Umbilical cord (tissue), 2 donors: ENCODE results near the gene RFLNA. TPM values are rescaled to one million over a fixed set of nuclear protein-coding genes. Genes with fewer than 3 reads are reported as not detected.

Experiments used
- DNase-seq: peaks from one replicate; pipeline ENCODE4 v3.0.0-alpha.2; 2015; ENCODE audit warnings: low spot score
- total RNA-seq: library from RNA; depleted of rRNA; stranded (reverse); fragments of >200 nt; gene quantifications from one replicate; pipeline ENCODE4 v1.2.3, GENCODE V29; 2014; ENCODE audit warnings: low replicate concordance; ENCODE audit not compliant: insufficient read depth

Gene RFLNA
- total RNA-seq, 1 donor from 2014 or later: 7.2 TPM

DNA sequence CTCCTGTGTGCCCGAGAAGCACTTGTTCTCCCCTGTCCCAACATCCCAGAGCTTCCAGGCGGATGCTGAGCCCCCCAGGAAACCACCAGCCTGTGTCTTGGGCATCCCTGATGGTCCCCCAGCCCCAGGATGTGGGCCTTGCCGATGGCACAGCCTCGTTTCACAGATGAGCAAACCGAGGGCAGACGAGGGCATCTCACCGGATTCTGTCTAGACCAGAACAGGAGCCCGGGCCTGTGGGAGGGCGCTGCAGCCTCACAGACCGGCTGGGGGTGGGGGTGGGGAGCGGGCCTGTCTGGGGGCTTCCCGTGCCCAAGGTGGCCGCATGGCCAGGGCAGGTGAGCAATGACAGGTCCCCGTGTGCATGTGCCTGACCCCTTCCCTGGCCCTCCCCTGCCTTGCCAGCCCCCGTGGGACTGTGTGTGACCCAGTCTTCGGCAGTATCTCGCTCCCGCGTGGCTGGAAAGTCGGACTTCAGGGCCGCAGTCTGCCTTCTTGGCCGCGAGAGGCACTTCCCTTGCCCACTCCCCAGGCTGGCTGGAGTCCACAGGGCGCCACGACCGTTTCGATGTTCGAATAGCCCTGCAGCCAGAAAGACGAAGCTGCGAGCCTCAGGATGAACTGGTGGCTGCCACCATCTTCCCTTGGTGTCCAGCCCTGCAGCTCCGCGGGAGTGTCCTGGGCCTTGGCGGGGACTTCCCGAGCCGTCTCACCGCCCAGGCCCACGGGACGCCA is 8.9 kb downstream of the RFLNA start:
- no peak for DNase-seq

DNA sequence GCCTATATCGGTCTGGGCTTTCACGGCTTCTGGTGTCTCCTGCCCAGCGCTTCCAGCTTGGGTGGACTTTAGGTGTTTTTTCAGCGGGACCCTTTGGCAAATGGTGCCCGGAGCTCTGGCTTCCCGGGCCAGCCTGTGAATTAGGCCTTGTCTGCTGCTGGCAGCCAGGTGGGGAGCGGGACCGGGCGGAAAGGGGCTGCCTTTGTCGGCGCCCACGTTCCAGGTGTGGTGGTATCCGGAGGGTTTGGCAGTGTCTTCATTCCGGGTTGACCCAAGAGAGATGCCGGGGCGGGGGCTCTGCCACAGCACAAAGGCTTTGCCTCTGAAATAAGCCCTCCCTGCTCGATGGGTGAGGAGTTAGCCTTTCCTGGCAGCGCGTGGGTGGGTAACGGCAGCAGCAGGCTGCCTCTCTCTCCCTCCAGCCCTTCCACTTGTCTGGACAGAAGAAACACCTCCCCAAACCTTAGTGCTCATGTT is 9.5 kb downstream of the RFLNA start:
- no peak for DNase-seq

DNA sequence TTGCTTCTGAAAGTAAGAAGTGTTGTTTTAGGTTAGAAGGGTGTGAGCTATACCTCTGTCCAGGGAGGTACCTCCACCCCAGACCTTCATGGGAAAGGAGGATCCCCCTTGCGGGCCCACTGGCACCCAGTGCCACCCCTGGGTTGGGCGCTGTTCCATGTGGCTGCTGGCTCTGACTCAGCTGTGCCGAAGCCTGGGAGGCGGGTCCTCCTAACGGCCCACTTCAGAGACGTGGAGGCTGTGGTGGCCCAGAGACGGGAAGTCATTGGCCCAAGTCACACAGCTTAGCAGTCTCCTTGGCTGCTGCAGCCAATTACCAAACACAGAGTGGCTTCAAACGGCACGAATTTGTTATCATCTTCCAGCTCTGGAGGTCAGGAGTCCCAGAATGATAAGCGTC is 10.2 kb downstream of the RFLNA start:
- no peak for DNase-seq

DNA sequence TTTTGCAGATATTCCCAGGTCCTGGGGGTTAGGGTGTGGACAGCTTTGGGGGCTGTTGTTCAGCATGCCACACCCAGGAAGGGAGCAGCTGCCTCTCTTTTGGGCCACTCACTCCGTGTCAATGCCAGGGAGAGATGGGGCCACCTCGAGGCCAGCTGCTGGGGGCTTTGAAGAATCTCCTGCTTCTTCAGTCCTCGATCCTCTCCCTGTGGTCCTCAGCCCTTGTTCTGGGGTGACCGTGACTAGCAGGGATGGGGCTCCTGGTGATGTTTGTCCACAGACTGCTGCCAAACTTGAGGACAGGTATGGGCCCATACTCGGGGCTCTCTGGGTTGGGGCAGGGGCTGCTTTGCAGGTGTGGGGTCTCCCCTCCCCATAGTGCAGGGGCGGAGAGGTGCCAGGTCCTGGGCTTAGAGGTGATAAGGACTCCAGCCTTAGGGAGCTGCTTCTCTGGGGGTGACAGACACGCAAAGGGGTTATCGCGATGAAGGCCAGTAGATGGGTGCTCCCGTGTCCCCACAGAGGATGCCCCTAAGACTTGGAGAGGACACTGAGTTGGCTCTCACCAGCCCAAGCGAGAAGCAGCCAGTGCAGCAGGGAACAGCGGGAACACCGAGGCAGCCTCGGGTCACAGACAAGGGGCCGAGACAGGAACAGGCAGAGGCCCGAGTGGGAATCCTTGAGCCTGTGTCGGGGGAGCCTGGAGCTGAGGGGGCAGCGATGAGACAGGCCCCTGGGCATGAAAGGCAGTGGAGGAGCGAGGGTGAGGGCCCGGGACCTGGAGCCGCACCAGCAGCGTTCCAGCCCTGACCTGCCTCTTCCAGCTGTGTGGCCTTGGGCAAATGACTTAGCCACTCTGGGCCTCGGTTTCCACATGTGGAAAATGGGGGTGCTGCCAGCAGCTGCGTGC is 11.1 kb downstream of the RFLNA start:
- no peak for DNase-seq

DNA sequence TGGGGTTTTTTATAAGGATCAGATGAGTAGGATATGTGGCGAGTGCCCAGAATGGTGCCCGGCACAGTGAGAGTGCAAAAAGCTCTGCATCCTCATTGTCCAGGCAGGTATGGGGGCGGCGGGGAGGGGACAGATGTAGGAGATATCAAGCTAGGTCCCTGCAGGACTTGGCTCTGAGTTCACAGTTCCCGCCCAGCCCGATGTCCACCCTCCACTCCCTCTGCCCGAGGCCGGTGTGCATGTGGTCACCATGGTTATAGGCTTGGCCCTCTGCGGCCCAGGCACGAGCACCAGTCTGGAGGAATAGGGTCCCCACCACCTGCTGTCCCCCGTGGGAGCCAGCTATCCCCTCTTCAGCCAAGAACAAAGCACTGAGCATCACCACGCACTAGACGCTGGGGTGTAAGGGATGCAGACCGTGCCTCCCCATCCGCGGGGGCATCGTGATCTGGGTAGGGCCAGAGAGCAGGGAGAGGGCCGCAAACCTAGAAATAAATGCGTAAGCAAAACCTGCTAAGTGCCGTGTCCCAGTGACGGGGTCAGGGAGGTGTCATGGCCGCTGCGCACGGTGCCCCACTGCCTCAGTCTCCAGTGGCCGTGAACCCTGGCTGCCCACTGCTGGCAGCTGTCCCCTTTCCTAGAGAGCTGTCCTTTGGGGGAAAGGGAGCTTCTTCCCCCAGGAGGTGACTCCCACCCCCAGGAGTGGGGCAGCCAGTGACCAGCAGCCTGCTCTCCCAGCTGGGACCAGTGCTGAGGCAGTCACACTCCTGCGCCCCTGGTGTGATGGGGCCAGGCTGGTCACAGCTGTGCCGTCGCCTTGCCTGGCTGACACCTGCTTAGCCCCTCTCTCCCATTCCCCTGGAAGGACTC is 12.0 kb downstream of the RFLNA start:
- DNase-seq: no peak

DNA sequence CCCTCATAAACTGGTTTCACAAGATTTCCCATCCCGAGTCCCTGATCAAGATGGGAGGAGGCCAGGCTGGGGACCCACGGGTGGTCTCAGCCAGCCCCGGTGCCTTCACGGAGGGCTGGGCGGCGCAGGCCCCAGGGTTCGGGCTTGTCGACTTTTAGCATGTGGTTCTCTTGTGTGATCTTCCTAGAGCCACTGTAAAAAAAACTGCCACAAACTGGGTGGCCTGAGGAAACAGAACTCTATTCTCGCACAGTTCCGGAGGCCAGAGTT is 12.6 kb downstream of the RFLNA start:
- no peak for DNase-seq

DNA sequence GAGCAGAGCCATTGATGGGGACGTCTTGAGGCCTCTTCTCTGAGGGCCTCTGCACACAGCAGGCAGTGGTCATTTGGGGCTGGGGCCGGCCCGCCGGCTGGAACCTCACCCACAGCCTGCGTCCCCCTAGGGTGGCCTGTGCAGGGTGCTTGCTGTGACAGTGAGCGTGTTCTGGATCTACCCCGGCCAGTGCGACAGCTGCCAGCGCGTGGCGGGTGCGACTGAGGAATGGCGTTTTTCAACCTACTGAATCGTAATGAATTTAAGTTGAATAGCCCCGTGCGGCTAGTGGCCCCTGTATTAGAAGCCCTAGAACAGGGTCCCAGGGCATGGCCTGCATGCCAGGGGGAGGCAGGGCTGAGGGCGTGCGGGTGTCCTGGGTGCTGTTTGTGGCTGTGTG is 13.8 kb downstream of the RFLNA start:
- DNase-seq: no peak

DNA sequence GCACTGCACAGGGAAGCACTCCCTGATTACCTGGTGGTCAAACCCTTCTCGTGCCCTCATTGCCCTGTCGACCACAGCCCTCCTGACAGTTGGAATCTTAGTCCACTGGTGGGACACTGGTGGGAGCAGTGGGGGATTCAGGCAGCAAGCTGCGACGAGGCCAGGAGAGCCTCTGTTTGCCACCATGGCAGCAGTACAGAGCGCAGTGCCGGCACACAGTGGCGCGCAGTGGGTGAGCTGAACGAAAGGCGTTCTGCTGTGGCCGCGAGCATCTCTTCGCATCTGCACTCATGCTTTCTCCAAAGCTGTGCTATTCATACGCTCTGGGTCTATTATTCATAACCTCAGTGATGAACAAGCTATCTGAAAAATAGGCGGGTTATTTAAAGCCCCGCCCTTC is 14.3 kb downstream of the RFLNA start:
- DNase-seq: no peak

DNA sequence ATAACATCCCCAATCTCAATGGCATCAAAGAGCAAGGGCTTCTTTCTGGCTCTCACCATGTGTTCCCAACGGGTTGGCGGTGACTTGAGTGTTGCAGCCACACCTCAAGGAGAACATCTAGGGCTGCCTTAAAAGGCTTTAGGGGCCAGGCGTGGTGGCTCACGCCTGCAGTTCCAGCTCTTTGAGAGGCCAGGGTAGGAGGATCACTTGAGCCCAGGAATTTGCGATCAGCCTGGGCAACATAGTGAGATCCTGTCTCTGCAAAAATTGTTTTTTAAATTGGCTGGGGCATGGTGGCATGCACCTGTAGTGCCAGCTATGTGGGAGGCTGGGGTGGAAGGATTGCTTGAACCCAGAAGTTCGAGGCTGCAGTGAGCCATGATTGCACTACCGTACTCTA is 14.9 kb downstream of the RFLNA start:
- DNase-seq: no peak

DNA sequence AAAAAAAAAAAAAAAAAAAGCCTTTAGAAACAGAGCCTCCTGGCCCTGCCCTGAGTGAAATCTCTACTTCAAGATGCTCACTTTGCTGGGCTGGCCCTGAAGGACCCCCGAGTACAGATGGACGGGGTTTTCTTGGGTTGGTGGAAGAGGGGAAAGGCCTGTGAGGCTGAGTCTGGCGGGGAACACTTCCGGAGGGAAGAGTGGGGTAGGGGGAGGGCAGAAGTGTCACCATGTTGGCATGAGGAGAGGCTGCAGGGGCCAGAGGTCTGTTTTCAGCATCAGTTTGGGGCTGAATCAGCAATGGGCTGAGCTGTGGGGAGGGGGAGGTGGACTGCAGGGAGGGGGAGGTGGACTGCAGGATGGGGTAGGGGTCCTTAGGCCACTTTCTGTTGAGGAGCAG is 15.3 kb downstream of the RFLNA start:
- no peak for DNase-seq

DNA sequence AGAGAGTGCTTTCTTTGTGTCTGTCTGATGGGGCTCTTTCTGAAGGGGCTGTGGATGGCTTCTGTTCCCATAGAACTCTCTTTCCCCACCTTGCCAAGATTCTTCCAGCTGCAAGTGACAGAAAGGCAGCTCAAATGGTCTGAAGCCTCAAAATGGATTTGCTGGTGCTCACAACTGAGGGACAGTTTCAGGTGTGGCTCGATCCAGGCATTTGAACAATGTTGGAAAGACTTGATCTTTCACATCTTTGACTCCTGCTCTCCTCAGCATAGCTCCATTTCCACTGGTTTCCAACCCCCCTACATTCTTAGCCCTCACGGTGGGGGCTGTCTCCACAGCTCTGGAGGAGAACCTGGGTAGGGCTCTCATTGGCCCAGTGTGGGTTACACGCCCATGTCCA is 15.9 kb downstream of the RFLNA start:
- DNase-seq: no peak

DNA sequence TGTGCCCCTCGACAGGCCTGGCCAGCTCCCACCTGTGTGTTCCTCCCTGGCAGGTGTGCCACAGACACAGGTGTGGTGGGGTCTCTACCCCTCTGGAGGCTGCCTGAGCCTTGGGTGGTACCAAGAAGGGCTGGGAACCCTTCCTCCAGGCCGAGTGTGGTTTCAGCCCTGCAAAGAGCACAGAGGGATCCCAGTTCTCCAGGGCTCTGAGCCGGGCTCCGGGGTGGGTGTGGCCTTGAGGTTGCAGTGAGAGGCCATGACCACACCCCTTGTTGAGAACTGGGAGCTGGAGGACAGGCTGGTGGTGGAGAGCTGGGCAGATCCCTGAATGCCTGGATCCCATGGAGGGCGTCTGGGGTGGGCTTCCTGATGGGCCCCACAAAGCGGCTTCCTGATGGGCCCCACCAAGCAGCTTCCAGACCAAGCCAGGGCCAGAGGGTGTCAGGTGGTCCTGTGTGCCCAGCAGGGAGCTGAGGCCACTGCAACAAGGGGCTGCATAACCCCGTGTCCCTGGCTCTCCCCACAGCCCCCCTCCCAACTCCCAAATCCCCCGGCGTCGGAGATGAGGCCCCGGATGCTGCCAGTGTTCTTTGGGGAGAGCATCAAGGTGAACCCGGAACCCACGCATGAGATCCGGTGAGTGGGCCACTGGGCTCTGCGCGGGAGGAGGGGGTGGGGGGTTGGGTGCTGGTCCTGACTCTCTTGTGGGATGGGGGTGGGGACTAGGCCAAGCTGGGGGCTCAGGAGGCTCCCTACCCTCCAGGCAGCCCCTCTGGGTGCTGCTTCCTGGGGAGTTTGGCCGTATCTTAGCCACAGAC is 16.6 kb downstream of the RFLNA start:
- DNase-seq: no peak

DNA sequence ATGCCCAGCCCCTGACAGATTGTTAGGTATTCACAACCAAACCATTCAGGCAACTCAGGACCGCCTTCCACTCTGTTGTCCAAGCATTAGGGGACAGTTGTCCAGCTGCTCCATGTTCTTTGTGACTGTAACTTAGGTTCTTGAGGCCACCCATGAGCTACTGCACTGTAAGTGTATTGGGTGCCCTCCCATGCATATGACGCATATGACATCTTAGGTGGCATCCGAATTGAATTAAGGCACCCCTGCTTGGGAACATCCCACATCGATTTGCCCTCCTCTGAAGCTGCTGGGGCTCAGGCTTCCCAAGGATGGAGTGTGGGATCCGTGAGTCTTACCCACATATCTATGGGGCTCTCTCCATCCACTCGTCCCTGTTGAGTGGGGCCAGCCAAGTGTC is 17.7 kb downstream of the RFLNA start:
- no peak for DNase-seq

DNA sequence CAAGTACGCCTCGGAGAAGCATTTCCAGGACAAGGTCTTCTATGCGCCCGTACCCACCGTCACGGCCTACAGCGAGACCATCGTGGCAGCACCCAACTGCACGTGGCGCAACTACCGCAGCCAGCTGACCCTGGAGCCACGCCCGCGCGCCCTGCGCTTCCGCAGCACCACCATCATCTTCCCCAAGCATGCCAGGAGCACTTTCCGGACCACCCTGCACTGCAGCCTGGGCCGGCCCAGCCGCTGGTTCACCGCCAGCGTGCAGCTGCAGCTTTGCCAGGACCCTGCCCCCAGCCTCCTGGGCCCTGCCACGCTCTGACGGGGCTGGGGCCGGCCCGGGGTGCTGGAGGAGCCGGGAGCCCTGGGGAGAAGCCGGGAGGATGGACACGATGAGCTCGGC is 19.3 kb downstream of the RFLNA start:
- no peak for DNase-seq

DNA sequence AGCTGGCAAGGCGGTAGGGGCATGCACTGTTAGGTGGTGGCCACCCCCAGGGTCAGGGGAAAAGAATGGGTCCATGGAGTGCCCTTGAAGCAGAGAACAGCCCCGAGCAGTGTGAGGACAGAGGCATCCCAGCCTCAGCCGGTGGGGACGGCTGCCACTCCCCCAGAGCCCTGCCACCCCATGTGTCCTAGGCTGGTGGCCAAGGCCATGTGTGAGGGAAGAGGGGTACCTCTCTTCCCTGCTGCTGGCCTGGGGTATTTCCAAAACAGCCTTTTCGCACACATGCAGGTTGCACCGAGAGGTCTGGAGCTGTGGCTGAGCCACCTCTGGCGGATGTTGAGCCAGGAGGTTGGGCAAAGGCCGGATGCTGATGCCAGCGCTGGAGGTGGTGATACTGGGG is 19.9 kb downstream of the RFLNA start:
- no peak for DNase-seq

DNA sequence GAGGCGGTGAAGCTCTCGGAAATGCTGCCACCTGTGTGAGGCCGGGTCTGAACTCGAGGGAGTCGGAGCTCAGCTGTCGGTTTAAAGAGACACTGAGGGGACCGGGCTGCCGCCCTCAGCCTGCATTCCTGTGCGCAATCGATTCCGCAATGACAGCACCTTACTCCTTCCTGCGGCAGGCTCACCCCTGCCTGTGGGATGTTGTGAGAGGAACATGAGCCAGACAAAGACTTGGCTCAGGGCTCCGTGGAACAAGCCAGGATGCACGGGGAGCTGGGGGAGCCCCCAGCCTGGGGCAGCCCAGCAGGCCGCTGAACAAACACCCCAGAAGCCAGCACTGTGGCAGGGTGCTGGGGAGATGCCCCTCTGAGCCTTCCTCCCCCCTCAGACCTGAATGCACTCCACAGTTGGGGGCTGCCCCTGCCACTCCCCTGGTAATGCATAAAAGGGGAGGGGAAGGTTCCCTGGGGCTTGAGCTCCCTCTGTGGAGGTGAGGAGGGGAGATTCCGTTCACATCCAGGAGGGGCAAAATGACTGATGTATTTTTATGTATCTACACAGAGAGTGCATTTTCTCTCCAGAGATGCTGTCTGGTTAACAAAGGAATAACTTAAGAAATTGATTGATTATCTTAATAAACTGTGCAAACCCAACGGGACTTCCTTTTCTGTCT is 20.6 kb downstream of the RFLNA start:
- no peak for DNase-seq

DNA sequence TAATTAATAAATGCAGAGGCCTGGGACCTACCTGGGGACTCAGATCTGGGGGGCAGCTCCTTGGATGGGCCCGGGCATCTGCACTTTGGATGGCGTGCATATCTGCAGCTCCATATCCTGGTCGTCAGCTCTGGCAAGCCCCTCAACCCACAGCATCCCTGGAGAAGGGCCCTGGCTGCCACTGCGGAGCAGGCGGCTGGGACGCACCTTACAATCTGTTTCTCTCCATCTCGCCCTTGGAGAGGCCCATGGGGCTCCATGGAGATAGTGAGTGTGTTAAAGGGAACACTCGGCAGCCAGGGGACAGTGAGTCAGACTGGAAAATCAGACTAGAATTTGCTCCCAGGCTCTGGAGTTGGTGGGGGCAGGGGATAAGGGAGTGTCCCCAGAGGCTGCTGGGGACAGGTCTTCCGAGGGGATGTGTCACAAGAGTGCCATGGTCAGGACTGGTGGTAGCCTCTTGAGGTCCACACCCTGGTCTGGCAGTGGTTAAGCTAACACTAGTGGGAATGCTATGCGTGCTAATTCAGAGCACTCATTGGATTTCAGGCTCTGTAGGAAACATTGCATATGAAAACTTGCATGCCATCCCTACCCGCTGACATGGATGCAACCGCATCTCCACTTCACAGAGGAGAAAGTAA is 21.5 kb downstream of the RFLNA start:
- no peak for DNase-seq

DNA sequence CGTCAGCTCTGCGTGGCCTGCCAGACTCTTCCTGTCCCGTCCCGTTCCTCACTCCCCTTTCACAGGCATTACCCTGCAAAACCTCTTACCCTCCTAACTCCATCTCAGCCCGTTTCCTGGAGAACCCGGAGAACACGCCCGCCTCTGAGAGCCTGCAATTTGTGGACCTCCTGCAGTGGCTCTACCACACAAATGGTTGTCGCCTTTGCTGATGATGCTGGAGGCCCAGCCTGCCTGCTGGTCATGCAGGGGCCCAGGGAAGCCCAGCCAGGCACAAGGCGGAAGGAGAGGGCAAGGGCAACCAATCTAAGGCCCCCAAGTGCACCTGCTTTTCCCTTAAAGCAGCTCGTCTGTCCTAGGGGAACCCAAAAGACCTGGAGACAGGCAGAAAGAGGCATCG is 22.5 kb downstream of the RFLNA start:
- DNase-seq: no peak

DNA sequence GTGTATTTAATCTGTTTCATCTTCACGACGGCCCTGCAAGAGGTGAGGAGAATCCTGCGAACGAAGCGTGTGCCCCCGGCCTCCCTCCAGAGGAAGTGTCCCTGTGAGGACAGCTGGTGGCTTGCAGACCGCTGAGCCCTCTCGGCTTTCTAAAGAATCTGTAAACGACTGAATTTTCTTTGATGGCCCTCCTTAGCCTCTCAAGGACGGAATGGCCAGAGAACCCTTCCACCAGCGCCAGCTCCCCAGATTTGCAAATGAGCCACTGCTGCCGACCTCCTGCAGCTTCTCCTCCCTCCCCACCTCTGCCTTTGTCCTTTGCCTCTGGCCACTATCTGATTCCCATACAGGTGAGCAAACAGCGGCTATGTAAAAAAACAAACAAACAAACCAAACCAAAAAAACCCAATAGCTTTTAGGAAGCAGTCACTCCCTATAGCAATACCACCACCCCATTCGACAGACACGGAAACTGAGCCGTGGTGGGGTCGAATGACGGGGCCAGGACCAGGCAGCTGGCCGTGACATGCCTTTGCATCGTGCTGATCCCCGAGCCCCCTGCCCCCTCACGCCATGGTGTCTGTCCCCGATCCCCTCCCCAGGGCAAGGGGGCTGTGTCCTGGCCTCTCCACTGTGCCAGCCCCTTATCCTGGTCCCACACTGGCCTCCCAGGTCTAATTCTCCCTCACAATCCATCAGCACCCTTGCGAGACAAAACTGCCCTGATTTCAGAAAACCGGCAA is 23.6 kb downstream of the RFLNA start:
- DNase-seq: no peak
